ENCODE measurements around the gene SCAMP4. TPM values are rescaled to one million over a fixed set of nuclear protein-coding genes. Genes with fewer than 3 reads are reported as not detected.
"Not testable (repeated sequence)": the region's sequence is repeated elsewhere in the genome, so short reads cannot be mapped to it uniquely, and the experiment has no call there.

Gene SCAMP4
- total RNA-seq, 1 donor: 20.1 TPM

GRCh38 chr19:1875646-1876495, 29.3 kb upstream of the SCAMP4 start:
- Histone ChIP-seq H3K4me1 (ENCODE audit: insufficient read depth, low read length) (peaks cover 36% of the 10 kb centered on the region), H3K9me3 (ENCODE audit: low read depth, low read length) (no peaks in the 10 kb centered on the region), H3K4me3 (ENCODE audit: low read length) (peak overlapping the region; percentile 97), H3K27me3 (ENCODE audit: insufficient read depth, low read length) (no peaks in the 10 kb centered on the region)

- Histone ChIP-seq H3K4me1 (ENCODE audit: insufficient read depth, low read length) (peaks cover 39% of the 10 kb centered on the region), H3K4me3 (ENCODE audit: low read length) (peak overlapping the region; percentile 97)
- not testable (repeated sequence) for H3K9me3 ChIP-seq (ENCODE audit: low read depth, low read length); H3K27me3 ChIP-seq (ENCODE audit: insufficient read depth, low read length)
Observed at GRCh38 chr19:1876496-1877279, 28.5 kb upstream of the SCAMP4 start.

GRCh38 chr19:1877280-1877660, 27.9 kb upstream of the SCAMP4 start:
- H3K27me3 ChIP-seq (ENCODE audit: insufficient read depth, low read length); H3K9me3 ChIP-seq (ENCODE audit: low read depth, low read length); H3K4me3 ChIP-seq (ENCODE audit: low read length): not testable (repeated sequence)
- H3K4me1 ChIP-seq (ENCODE audit: insufficient read depth, low read length): peaks cover 44% of the 10 kb centered on the region

- H3K4me1 ChIP-seq (ENCODE audit: insufficient read depth, low read length): peaks cover 50% of the 10 kb centered on the region
- not testable (repeated sequence) for H3K27me3 ChIP-seq (ENCODE audit: insufficient read depth, low read length); H3K9me3 ChIP-seq (ENCODE audit: low read depth, low read length); H3K4me3 ChIP-seq (ENCODE audit: low read length)
Observed at GRCh38 chr19:1878583-1878982, 26.6 kb upstream of the SCAMP4 start.

GRCh38 chr19:1879982-1880381, 25.2 kb upstream of the SCAMP4 start:
- not testable (repeated sequence) for H3K9me3 ChIP-seq (ENCODE audit: low read depth, low read length); H3K4me3 ChIP-seq (ENCODE audit: low read length); H3K27me3 ChIP-seq (ENCODE audit: insufficient read depth, low read length)
- peaks cover 47% of the 10 kb centered on the region for H3K4me1 ChIP-seq (ENCODE audit: insufficient read depth, low read length)

GRCh38 chr19:1880611-1881392, 24.4 kb upstream of the SCAMP4 start:
- H3K4me1 ChIP-seq (ENCODE audit: insufficient read depth, low read length): peaks cover 47% of the 10 kb centered on the region
- no peak overlapping the region for H3K4me3 ChIP-seq (ENCODE audit: low read length)
- no peaks in the 10 kb centered on the region for H3K27me3 ChIP-seq (ENCODE audit: insufficient read depth, low read length)
- H3K9me3 ChIP-seq (ENCODE audit: low read depth, low read length): no peaks in the 10 kb centered on the region

- H3K4me3 ChIP-seq (ENCODE audit: low read length): peak overlapping the region; percentile 15
- H3K9me3 ChIP-seq (ENCODE audit: low read depth, low read length): not testable (repeated sequence)
- peaks cover 46% of the 10 kb centered on the region for H3K4me1 ChIP-seq (ENCODE audit: insufficient read depth, low read length)
Observed at GRCh38 chr19:1881393-1882088, 23.7 kb upstream of the SCAMP4 start.

GRCh38 chr19:1882089-1882785, 23.0 kb upstream of the SCAMP4 start:
- Histone ChIP-seq H3K4me1 (ENCODE audit: insufficient read depth, low read length) (peaks cover 43% of the 10 kb centered on the region), H3K4me3 (ENCODE audit: low read length) (peak overlapping the region; percentile 91), H3K27me3 (ENCODE audit: insufficient read depth, low read length) (no peaks in the 10 kb centered on the region), H3K9me3 (ENCODE audit: low read depth, low read length) (no peaks in the 10 kb centered on the region)

More at GRCh38 chr19:1881393-1882088, 23.7 kb upstream of the SCAMP4 start:
- H3K27me3 ChIP-seq (ENCODE audit: insufficient read depth, low read length): not testable (repeated sequence)

GRCh38 chr19:1882786-1883692, 22.2 kb upstream of the SCAMP4 start:
- H3K4me3 ChIP-seq (ENCODE audit: low read length): peak overlapping the region; percentile 91
- no peaks in the 10 kb centered on the region for H3K27me3 ChIP-seq (ENCODE audit: insufficient read depth, low read length)
- peaks cover 43% of the 10 kb centered on the region for H3K4me1 ChIP-seq (ENCODE audit: insufficient read depth, low read length)
- no peaks in the 10 kb centered on the region for H3K9me3 ChIP-seq (ENCODE audit: low read depth, low read length)

GRCh38 chr19:1883784-1884183, 21.4 kb upstream of the SCAMP4 start:
- H3K9me3 ChIP-seq (ENCODE audit: low read depth, low read length): no peaks in the 10 kb centered on the region
- H3K4me1 ChIP-seq (ENCODE audit: insufficient read depth, low read length): peaks cover 43% of the 10 kb centered on the region
- H3K27me3 ChIP-seq (ENCODE audit: insufficient read depth, low read length): no peaks in the 10 kb centered on the region
- H3K4me3 ChIP-seq (ENCODE audit: low read length): peak overlapping the region; percentile 91

- no peaks in the 10 kb centered on the region for H3K27me3 ChIP-seq (ENCODE audit: insufficient read depth, low read length)
- H3K4me1 ChIP-seq (ENCODE audit: insufficient read depth, low read length): peaks cover 43% of the 10 kb centered on the region
- no peaks in the 10 kb centered on the region for H3K9me3 ChIP-seq (ENCODE audit: low read depth, low read length)
- H3K4me3 ChIP-seq (ENCODE audit: low read length): peak overlapping the region; percentile 91
Observed at GRCh38 chr19:1884291-1884718, 20.9 kb upstream of the SCAMP4 start.

GRCh38 chr19:1884719-1885334, 20.4 kb upstream of the SCAMP4 start:
- Histone ChIP-seq H3K4me1 (ENCODE audit: insufficient read depth, low read length) (peaks cover 43% of the 10 kb centered on the region), H3K9me3 (ENCODE audit: low read depth, low read length) (no peaks in the 10 kb centered on the region), H3K27me3 (ENCODE audit: insufficient read depth, low read length) (no peaks in the 10 kb centered on the region), H3K4me3 (ENCODE audit: low read length) (peak overlapping the region; percentile 91)

Data from mononuclear cell (primary cell).